Activated T-helper 9 cell treated with anti-CD3 and anti-CD28 coated beads, Interleukin-2, amount 50 U/mL, for 16 hours (primary cell): ENCODE results near the gene APOL1.
A peak's percentile ranks its signal among the peaks of the same experiment; 100 is the strongest.
"Not testable (repeated sequence)": the region's sequence is repeated elsewhere in the genome, so short reads cannot be mapped to it uniquely, and the experiment has no call there.

Source experiments
- DNase-seq: peaks from one replicate; pipeline ENCODE4 v3.0.0-alpha.2; 2020; ENCODE audit warnings: low read depth

The APOL1 gene

DNA sequence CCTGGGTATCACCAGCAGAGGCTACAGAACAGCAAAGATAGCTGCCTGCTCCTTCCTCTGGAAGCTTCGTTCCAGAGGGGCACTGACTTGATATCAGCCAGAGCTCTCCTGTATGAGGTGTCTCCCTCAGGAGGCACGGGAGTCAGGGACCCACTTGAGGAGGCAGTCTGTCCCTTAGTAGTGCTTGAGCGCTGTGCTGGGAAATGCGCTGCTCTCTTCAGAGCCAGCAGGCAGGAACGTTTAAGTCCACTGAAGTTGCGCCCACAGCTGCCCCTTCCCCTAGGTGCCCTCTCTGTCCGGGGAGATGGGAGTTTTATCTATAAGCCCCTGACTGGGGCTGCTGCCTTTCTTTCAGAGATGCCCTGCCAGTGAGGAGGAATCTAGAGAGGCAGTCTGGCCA is 18.3 kb downstream of the APOL1 start:
- not testable (repeated sequence) for DNase-seq

DNA sequence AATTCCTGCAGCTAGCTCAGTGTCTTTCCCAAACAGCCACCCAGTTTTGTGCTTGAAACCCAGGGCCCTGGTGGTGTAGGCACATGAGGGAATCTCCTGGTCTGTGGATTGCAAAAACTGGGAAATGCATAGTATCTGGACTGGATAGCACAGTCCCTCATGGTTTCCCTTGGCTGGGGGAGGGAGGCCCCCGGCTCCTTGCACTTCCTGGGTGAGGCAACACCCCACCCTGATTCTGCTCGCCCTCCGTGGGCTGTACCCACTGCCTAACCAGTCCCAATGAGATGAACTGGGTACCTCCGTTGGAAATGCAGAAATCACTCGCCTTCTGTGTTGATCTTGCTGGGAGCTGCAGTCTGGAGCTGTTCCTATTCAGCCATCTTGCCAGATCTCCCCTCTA is 19.0 kb downstream of the APOL1 start:
- DNase-seq: not testable (repeated sequence)

DNA sequence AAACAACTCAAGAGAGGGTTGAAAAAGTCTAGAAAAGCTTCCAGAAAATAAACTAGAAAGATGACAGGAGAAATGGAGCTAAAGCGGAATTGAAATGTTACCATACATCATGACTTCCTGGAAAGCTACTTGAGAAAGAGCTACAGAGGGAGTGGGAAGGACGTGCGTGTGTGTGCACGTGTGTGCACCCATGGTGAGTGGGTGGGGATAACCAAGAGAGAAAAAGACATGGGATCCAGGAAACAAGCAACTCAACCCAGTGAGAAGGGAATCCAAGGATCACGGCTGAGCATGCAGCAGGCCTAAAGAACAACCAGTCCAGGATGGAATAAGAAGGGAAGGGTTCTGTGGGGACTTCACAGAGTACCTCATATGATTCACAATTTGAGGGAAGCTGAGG is 21.6 kb downstream of the APOL1 start:
- no peak for DNase-seq

GRCh38 chr22:36277482-36278291 is 24.8 kb downstream of the APOL1 start:
- peak; percentile 53 for DNase-seq

DNA sequence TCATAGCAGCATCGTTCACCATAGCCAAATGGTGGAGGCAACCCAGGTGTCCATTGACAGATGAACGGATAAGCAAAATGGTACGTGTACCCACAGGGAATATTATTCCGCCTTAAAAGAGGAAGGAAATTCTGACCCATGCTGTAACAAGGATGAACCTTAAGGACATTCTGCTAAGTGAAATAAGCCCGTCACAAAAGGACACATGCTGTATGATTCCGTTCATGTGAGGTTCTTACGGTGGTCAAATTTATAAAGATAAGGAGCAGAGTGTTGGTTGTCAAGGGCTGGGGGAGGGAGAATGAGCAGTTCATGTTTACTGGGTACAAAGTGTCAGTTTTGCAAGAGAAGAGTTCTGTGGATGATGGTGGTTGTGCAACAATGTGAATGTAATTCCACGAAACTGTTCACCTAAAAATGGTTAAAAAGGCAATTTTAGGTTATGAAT is 26.3 kb downstream of the APOL1 start:
- DNase-seq: no peak

DNA sequence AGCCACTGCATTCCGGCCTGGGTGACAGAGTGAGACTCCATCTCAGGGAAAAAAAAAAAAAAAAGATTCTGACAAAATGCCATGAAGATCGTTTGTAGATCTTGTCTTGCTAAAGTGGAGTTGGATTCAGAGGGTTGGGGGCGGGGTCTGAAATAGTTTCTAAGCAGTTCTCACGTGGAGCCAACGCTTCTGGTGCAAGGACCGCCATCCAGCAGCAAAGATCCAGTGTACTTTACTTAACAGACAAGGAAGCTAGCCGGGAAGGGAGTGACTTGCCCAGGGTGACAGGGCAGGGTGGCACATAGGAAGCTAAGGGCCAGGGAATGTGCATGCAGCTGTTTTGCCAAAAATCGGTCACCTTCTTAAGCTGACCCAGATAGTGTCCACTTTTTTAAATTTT is 27.4 kb downstream of the APOL1 start:
- no peak for DNase-seq

- DNase-seq: no peak
Measured at GRCh38 chr22:36281781-36282327, 28.9 kb downstream of the APOL1 start.

DNA sequence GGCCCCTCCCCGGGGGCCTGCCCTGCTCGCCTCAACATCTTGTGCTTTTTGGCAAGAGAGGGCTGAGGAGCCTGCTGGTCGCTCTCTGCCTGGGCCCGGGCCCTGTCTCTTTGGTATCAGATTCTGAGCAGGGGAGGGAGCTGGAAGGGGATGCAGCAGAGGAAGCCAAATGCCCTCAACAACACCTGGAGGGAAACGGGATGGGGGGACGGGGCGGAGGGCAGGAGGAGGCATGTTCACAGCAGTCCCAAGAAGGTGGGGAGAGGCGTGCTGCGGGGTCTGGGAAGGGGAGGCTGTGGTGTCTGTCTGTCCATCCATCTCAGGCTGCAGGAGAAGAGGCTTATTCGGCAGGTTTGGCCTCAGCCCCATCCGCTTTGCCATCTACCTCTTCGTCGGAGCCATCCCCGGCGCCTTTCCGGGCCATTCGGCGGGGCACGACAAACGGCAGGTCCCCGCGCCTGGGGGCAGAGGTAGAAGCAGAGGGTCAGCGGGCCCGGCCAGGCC is 29.4 kb downstream of the APOL1 start:
- DNase-seq: no peak

GRCh38 chr22:36284171-36284571 is 31.2 kb downstream of the APOL1 start:
- DNase-seq: no peak

GRCh38 chr22:36285017-36285416 is 32.1 kb downstream of the APOL1 start:
- no peak for DNase-seq

DNA sequence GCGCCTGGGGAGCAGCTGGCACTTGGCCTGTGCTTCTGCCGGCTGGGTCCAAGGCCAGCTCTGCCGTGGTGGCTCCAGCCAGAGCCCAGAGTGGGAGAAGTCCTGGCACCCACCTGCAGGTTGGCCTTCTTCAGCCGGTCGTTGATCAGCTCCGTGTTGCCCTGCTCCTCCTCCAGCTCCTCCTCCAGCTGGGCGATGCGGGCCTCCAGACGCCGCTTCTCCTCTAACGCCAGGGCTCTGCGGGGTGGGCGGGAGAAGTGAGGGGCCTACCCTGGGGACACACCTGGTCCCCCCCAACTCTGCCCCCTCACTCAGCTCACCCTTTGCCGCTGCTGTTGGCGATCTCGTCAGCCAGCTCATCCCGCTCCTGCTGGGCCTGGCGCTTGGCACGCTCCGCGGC is 32.6 kb downstream of the APOL1 start:
- no peak for DNase-seq

DNA sequence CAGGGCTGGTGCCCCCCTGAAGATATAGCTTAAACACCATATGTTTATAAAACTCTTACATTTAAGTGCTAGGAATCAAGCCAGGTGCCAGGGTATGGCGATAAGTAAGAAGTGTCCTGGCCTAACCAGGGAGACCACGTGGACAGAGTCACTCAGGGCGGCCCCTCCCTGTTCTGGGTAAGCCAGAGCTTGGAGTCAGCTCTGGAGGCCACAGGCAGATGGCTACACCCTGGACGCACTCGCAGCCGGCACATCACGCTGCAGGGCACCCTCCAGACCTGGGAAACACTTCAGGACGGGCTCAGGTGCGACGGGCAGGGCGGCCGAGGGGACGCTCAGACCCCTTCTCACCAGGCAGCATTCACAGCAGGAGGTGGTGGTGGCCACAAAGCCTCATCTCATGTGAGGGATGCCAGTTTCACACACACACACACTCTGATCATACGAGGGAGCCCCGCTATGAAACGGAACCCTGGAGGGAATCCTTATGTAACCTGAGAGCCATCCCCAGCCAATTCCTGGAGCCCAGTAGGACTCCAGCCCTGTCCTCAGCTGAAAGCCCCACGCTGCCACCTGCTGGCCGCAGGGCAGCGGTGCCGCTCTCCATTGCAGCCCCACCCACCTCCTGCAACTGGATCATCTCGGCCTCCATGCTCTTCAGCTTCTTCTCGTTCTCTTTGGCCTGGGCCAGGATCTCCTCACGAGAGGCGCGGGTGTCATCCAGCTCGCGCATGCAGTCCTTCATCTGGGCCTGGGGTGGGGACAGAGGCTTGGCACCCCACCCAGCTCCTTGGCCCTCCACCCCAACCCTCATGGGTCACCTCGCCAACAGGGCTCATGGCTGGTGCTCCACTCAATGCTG is 33.4 kb downstream of the APOL1 start:
- DNase-seq: peak; percentile 48

DNA sequence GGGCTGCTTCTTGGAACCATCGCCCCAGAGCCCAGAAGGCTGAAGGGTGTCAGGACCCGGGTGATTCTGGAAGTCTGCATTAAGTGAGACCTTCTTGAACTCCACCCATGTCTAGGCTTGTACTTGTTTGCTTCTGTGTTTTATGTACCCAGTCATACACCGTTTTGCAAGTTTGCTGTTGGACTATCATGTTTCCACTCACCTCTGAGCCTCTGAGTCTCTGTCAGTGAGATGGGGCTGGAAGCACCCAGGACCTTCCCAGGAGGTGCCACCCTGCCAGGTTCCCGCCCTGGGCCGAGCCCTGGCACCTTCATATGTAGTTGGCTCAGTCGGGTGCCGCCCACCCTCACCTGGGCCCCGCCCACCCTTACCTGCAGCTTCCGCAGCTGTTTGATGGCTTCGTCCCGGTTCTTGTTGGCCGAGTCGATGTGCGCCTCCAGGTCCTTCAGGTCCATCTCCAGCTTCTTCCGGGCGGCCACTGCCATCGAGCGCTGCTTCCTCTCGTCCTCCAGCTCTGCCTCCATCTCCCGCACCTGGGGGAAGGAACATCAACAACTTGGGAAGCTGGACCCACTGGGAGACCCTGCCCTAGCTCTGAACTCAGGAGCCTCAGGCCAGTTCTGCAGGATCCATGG is 35.1 kb downstream of the APOL1 start:
- DNase-seq: no peak

- no peak for DNase-seq
Measured at GRCh38 chr22:36288571-36289405, 35.9 kb downstream of the APOL1 start.

DNA sequence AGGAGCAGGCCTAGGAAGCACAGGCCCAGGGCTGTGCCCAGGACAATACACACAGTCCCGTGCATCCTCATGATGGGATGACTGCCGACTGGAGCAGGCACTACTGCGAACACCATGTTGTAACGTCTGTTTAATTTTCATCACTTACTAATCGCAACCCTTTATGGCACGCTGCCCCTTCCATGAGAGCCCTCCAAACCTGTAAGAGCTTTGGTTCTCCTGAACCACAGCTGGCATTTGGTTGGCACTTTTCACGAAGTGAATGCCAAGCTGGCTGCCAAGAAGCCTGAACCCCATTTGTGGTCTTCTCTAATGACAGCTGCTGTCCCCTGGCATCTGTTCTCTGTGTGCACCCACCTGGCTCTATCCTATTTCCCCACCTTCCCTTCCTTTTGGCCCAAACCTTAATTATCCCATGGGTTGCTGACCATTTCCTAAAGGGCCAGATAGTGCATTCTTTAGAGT is 36.5 kb downstream of the APOL1 start:
- no peak for DNase-seq

GRCh38 chr22:36289948-36290371 is 37.0 kb downstream of the APOL1 start:
- DNase-seq: not testable (repeated sequence)

DNA sequence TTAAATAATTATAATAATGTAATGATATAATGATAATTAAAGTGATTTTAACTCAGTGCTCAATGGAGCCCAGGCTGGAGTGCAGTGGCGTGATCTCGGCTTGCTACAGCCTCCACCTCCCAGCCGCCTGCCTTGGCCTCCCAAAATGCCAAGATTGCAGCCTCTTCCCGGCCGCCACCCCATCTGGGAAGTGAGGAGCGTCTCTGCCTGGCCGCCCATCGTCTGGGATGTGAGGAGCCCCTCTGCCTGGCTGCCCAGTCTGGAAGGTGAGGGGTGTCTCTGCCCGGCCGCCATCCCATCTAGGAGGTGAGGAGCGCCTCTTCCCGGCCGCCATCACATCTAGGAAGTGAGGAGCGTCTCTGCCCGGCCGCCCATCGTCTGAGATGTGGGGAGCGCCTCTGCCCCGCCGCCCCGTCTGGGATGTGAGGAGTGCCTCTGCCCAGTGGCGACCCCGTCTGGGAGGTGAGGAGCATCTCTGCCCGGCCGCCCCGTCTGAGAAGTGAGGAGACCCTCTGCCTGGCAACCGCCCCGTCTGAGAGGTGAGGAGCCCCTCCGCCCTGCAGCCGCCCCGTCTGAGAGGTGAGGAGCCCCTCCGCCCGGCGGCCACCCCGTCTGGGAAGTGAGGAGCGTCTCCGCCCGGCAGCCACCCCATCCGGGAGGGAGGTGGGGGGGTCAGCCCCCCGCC is 37.6 kb downstream of the APOL1 start:
- DNase-seq: not testable (repeated sequence)

DNA sequence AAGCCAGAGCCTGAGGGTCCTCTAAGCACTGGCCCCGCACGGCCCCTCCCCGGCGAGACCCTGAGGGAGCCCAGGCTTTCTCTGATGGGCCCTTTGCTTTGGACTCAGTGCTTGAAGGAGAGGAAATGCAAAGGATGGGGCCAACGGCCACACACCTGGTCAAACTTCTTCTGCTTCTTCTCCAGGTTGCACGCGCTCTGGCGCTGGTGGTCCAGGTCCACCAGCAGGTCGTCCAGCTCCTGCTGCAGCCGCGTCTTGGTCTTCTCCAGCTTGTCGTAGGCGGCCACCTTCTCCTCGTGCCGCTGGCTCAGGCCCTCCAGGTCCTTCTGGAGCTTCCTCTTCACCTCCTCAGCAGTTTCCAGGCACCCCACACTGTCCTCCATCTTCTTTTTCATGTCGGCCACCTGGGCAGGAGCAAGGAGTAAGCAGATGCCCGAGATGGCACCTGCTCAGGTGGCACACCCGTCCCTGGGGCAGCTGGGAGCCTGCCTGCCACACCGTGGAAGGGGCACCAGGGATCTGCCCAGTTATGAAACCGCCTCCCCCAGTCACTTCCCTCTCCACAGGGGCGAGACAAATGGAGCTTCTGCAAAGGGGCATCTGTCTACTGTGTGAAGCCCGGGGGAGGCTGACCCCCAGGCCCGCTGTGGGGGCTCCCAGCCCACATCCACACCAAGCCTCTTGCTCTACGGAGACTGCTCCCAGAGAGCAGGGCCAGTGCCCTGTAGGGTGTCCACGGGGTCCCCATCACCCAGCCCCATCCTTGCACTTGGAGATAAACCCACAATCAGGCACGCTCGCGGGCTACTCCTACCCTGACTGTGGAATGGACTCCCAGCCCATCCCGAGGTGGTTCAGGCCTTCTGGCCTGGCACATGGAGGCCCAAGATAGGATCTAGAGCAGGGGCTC is 39.2 kb downstream of the APOL1 start:
- DNase-seq: no peak

- no peak for DNase-seq
Measured at GRCh38 chr22:36292823-36293530, 40.0 kb downstream of the APOL1 start.
